Endothelial cell (in vitro differentiated cells): ENCODE results near the gene PAH. TPM values are rescaled to one million over a fixed set of nuclear protein-coding genes. Genes with fewer than 3 reads are reported as not detected.
A peak's percentile ranks its signal among the peaks of the same experiment; 100 is the strongest.

Experiments used
- DNase-seq: peaks from one replicate; pipeline ENCODE4 v3.0.0; 2021; ENCODE audit warnings: low spot score
- H3K27ac Mint-ChIP-seq: one replicate; pipeline ENCODE4 v1.8.0; 2021; ENCODE audit warnings: mixed read lengths, inconsistent platforms; ENCODE audit not compliant: unreplicated experiment
- H3K27me3 Mint-ChIP-seq: one replicate; pipeline ENCODE4 v1.8.0; 2021; ENCODE audit warnings: mild to moderate bottlenecking, moderate library complexity, mixed read lengths, inconsistent platforms; ENCODE audit not compliant: unreplicated experiment
- H3K36me3 Mint-ChIP-seq: one replicate; pipeline ENCODE4 v1.8.0; 2021; ENCODE audit warnings: mild to moderate bottlenecking, low read depth, mixed read lengths, inconsistent platforms; ENCODE audit not compliant: unreplicated experiment
- H3K4me1 Mint-ChIP-seq: one replicate; pipeline ENCODE4 v1.8.0; 2021; ENCODE audit warnings: mild to moderate bottlenecking, mixed read lengths, inconsistent platforms; ENCODE audit not compliant: unreplicated experiment
- H3K4me3 Mint-ChIP-seq: one replicate; pipeline ENCODE4 v1.8.0; 2021; ENCODE audit warnings: mild to moderate bottlenecking, mixed read lengths, inconsistent platforms; ENCODE audit not compliant: unreplicated experiment
- H3K9me3 Mint-ChIP-seq: one replicate; pipeline ENCODE4 v1.8.0; 2021; ENCODE audit warnings: mixed read lengths, inconsistent platforms; ENCODE audit not compliant: unreplicated experiment
- total RNA-seq: library from RNA; stranded (reverse); fragmentation: NEBNext Ultra II Directional; extraction: Animal tissue kit (Norgen Biotek cat#: 25700); gene quantifications from one replicate; pipeline ENCODE4 v1.2.1, GENCODE V29; 2021; ENCODE audit not compliant: unreplicated experiment
- TF ChIP-seq, protein P1 (sequence below): fragments of 200-600 bp; sonication (generic); IDR thresholded peaks from one replicate; pipeline ENCODE4 v1.5.0; 2021; ENCODE audit warnings: antibody characterized with exemption; ENCODE audit not compliant: unreplicated experiment

The PAH gene
- total RNA-seq, 1 donor from 2014 or later = not detected

DNA sequence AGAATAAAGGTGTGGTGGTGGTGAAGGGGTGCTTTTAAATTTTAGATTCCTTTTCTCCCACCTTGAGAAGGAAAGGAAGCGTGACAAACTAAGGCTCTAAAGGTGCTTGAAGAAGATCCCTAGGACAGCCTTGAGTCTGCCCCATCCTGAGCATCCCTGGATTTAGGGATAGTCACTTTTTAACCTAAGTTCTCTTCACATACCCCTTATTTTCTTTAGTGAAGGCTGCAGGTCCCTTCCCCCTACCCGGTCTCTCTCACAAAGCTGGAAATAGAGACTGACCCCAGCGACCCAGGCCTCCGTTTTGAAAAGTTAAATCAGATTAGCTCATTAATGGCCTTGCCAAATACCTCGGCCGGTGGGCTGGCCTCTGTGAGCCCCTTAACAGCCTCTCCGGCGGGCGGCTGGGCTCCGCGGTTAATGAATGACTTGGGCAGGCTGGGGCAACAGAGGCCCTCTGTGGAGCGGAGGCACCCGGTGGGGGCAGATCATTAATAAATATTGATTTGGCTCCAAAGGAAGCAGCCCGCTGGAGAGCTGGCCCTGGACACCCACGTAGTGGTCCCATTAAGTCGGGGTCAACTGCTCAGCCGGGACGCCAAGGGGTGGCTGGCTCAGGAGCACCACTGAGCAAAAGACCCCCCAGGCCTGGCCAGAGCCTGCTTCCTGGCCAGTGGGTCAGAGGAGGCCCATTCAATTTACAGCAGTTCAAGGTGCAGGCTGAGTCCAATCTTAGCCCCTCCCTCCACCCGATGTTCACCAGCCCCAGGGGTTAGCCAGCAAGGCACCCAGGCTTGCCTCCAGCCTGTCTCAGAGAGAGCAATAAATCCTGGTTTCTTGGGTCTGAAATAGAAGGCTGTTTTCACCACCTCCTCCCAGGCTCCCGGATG is 31.8 kb downstream of the PAH start:
- H3K27me3 Mint-ChIP-seq = peaks cover 5% of the 10 kb centered on the region
- H3K4me1 Mint-ChIP-seq = no peaks in the 10 kb centered on the region
- H3K9me3 Mint-ChIP-seq = no peaks in the 10 kb centered on the region
- H3K4me3 Mint-ChIP-seq = no peak overlapping the region
- no peak overlapping the region for H3K27ac Mint-ChIP-seq
- H3K36me3 Mint-ChIP-seq = no peaks in the 10 kb centered on the region
- TF ChIP-seq, protein P1, sequence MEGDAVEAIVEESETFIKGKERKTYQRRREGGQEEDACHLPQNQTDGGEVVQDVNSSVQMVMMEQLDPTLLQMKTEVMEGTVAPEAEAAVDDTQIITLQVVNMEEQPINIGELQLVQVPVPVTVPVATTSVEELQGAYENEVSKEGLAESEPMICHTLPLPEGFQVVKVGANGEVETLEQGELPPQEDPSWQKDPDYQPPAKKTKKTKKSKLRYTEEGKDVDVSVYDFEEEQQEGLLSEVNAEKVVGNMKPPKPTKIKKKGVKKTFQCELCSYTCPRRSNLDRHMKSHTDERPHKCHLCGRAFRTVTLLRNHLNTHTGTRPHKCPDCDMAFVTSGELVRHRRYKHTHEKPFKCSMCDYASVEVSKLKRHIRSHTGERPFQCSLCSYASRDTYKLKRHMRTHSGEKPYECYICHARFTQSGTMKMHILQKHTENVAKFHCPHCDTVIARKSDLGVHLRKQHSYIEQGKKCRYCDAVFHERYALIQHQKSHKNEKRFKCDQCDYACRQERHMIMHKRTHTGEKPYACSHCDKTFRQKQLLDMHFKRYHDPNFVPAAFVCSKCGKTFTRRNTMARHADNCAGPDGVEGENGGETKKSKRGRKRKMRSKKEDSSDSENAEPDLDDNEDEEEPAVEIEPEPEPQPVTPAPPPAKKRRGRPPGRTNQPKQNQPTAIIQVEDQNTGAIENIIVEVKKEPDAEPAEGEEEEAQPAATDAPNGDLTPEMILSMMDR = no peak
- DNase-seq = no peak

DNA sequence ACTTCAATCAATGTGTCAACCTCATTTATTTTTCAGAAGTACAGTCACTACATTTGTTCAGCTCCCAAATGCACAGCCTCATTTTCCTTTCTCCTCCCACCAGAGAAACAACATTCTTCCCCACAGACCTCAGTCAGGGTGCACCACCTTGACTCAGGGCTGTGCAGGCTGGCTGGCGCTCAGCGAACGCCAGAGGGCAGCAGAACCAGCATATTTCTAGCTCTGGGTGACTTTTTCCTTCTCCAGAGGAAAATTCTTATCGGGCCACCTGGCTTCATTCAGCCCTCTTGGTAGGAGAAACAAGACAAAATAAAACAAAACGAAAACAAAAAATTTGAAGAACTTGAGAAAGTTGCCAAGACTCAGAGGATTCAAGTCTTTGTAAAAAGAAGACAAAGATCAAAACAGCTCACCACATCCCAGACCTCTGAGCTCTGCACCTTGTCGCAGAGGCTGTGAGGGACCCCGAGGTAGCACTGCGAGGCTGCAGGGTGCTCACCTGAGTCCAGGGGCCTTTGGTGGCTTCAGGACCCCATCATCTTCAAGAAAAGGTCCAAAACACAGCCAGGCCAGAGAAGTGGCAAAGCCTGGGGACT is 33.7 kb downstream of the PAH start:
- peaks cover 3% of the 10 kb centered on the region for H3K27me3 Mint-ChIP-seq
- peaks cover 4% of the 10 kb centered on the region for H3K4me1 Mint-ChIP-seq
- H3K4me3 Mint-ChIP-seq = no peak overlapping the region
- no peak overlapping the region for H3K27ac Mint-ChIP-seq
- no peaks in the 10 kb centered on the region for H3K9me3 Mint-ChIP-seq
- TF ChIP-seq, protein P1 = peak; percentile 68
- H3K36me3 Mint-ChIP-seq = no peaks in the 10 kb centered on the region
- peak; percentile 80 for DNase-seq

DNA sequence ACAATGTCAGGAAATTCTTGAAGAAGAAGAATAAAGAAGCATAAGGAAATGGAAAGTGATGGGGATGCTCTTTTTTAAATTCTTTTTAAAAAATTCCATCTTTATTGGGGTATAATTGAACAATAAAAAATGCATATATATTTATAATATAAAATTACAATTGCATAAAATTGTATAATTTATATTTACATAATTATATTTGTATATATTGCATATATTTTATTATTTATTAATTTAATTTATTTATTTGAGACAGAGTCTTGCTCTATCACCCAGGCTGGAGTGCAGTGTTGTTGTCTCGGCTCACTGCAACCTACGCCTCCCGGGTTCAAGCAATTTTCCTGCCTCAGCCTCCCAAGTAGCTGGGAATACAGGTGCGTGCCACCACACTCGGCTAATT is 36.3 kb downstream of the PAH start:
- Mint-ChIP-seq H3K27me3 (no peaks in the 10 kb centered on the region), H3K27ac (no peak overlapping the region), H3K4me3 (no peak overlapping the region), H3K4me1 (peaks cover 4% of the 10 kb centered on the region), H3K9me3 (no peaks in the 10 kb centered on the region), H3K36me3 (no peaks in the 10 kb centered on the region)
- TF ChIP-seq, protein P1 = no peak
- DNase-seq = no peak

DNA sequence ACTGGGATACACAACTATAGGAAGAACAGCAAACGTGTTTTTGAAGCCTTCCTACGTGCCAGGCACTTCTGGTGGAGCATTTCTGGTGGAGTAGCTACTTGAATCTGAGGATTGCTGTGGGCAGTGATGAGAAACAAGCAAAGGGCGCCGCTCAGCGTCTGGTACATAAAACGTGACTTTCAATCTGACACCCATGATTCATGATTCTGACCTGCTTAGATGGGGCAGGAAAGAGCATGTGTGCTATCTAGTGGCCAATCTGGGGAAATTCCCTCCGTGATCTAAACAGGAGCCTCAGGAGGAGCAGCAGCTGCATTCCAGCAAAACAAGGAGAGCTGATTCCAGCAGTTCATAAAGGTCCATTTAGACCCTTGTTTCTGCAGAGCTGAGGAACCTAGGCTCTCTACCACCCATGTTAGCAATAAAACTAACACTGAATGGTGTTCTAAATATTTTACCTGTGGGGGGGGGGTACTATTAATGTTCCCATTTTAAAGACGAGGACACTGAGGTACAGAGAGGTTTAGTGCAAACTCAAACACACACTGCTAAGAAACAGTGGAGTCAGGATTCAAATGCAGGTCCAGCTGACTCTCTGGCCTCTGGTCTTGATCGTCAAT is 37.8 kb downstream of the PAH start:
- no peaks in the 10 kb centered on the region for H3K27me3 Mint-ChIP-seq
- DNase-seq = peak; percentile 18
- H3K27ac Mint-ChIP-seq = no peak overlapping the region
- TF ChIP-seq, protein P1 = no peak
- H3K4me3 Mint-ChIP-seq = no peak overlapping the region
- H3K4me1 Mint-ChIP-seq = peaks cover 4% of the 10 kb centered on the region
- no peaks in the 10 kb centered on the region for H3K36me3 Mint-ChIP-seq
- H3K9me3 Mint-ChIP-seq = no peaks in the 10 kb centered on the region
